G401 (cell line): ENCODE data around the gene GAL3ST2. TPM values are rescaled to one million over a fixed set of nuclear protein-coding genes. Genes with fewer than 3 reads are reported as not detected.

Source experiments
- DNase-seq: peaks from one replicate; pipeline ENCODE4 v3.0.0-alpha.2; 2015; ENCODE audit warnings: low spot score
- in situ Hi-C: cut with HindIII; loops from 2 replicates; pipeline ENCODE4 v1.10.0; 2016; ENCODE audit warnings: low sequenced_read_pairs, mixed read lengths
- total RNA-seq: library from RNA; depleted of rRNA; stranded (reverse); fragments of >200 nt; shearing (Covaris generic); gene quantifications from 2 replicates; pipeline ENCODE4 v1.2.3, GENCODE V29; 2014

Gene GAL3ST2
- total RNA-seq, 1 experiment from 2014 or later = not detected

DNA sequence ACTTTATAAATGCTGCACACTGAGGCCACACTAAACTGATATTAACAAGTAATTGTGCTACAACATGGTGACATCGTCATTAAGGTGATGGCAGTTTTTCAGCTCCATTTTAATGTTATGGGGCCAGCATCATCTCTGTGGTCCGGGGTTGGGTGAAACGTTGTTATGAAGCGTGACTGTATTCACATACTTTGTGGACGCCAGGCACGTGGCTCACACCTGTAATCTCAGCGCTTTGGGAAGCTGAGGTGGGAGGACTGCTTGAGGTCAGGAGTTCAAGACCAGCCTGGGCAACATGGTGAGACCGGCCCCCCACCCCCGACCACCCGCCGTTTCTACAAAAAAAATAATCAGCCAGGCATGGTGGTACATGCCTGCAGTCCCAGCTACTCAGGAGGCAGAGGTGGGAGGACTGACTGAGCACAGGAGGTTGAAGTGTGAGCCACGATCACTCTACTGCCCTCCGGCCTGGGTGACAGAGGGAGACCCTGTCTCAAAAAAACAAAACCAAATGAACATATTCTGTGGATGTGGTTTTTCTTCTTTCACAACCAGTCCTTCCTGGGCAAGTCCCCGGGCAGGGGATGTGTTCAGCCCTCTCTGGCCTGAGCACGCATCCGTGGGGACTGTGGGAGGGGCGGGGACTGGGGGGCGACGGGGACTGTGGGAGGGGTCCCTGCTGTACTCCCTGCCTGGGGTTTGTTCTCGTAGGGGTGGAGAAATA lies 12.9 kb upstream of the GAL3ST2 start:
- in situ Hi-C loops = no loop called here
- no peak for DNase-seq

DNA sequence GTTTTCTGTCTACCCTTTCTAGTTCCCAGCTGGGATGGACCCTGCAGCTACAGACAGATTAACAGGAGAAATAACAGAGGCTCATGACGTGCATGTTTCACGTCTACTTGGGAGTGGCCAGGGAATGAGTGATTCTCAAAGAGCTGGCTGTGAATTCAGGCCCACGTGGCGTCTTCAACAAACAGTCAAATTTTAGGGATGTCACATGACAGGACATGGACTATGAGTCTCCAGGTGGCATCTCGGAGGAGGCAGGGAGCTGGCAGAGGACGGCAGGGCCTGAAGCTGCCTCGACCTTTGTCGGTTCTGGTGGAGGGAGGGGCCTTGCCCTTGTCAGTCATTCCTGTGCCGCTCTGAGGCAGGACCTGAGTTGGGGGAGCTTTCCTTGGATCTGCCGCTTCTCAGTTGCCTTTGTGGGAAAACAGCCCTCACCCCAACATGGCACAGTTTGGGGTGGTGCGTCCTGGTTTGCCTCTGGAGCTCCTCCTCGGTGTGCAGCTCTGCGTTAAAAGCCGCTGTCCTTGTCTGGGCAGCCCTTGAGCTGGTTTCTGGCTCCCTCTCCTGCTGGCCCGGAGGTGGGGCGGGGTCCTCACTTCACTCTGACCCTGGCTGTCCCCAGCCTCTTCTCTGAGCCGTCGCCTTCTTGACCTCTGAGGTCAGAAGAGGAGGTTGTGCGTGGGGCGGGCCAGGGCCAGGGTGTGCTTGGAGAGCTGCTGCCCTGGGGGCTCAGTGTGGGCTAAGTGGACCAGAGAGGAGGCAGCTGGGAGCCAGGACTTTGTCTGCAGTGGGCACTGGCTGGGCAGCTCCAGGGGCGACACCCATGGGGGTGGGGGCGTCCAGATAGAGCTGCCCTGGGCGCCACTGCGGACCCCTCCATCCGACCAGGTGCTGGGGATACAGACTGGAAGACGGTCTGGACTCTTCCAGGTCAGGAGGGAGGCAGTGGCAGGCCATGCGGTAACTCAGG lies 12.1 kb upstream of the GAL3ST2 start:
- DNase-seq = no peak
- in situ Hi-C loops = no loop called here

DNA sequence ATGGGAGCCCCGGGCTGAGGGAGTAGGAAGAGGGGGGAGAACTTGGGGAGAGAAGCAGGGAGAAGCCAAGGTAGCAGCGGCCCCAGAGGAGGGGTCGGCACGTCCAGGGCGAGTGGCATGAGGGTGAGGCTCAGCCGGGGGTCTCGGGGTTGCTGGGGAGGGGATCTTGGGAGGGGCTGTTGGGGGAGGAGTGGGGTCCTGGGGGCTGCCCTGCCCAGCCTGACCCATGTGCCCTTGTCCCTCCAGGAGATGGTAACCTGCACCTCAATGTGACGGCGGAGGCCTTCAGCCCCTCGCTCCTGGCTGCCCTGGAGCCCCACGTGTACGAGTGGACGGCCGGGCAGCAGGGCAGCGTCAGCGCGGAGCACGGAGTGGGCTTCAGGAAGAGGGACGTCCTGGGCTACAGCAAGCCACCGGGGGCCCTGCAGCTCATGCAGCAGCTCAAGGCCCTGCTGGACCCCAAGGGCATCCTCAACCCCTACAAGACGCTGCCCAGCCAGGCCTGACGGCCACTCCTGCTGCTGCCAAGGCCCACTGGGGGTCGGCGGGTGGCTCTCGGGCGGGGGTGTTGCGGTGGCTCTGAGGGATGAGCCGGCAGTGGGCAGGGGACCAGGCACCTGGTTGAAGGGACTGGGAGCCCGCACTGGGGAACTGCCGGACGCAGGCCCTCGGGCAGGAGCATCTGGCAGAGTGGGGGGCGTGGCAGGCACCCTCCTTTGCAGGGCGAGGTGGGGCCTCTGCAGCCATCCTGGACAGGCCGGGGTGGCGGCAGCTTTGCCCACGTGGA lies 9.0 kb upstream of the GAL3ST2 start:
- no peak for DNase-seq
- in situ Hi-C loops = no loop called here

DNA sequence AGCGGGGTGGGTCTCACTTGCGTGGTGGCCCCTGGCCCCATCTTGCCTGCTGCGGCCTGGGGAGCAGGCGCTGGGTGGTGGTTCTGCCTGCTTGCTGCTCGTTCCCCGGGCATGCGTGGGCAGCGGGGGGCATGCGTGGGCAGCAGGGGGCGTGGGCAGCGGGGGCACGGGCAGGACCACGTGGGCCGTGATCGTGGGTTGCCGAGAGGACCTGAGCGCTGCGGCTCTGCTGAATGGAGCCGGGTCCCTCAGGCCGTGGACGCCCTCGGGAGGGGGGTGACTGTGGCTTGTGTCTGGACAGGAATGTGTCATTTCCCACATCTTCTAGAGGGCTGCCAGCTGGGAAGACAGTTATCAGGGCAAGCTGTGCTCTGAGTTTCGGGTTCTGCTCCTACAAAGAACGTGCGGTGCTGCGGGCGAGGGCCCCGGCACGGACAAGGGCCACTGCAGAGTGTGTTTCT lies 8.3 kb upstream of the GAL3ST2 start:
- no peak for DNase-seq
- in situ Hi-C loops = no loop called here

DNA sequence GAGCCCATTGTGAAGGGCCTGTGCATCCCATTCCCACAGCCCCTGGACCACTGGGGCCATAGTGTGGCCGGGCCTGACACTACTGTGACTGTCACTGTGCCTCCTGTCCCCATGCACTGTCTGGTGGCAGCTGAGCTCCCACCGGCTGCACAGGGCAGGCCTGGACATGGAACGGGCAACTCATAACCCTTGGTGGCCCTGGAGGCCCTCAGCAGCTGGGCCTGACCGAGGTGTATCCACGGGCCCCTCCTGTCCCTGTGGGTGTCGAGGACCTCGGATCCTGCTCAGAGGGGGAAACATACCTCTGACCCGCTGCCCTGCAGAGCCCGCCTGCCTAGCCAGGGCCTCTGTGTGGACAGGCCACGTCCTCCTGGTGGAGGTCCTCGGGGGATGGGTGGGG lies 7.8 kb upstream of the GAL3ST2 start:
- in situ Hi-C loops = no loop called here
- no peak for DNase-seq

DNA sequence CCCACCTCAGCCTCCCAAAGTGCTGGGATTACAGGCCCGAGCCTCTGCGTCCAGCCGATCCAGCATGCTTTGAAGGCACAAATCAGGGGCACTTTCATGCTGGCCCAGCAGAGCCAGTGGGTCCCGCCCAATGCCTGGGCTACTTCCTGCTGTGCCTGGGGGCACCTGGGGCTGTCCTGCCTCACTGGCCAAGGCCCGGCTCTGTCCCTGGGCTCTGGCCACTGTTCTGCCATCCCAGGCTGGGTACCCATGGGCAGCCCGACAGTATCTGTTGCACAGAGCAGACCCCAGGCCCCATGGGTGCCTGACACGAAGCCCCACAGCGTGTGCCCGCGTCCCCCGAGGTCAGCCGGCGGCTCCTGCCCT lies 6.8 kb upstream of the GAL3ST2 start:
- in situ Hi-C loops = no loop called here

DNA sequence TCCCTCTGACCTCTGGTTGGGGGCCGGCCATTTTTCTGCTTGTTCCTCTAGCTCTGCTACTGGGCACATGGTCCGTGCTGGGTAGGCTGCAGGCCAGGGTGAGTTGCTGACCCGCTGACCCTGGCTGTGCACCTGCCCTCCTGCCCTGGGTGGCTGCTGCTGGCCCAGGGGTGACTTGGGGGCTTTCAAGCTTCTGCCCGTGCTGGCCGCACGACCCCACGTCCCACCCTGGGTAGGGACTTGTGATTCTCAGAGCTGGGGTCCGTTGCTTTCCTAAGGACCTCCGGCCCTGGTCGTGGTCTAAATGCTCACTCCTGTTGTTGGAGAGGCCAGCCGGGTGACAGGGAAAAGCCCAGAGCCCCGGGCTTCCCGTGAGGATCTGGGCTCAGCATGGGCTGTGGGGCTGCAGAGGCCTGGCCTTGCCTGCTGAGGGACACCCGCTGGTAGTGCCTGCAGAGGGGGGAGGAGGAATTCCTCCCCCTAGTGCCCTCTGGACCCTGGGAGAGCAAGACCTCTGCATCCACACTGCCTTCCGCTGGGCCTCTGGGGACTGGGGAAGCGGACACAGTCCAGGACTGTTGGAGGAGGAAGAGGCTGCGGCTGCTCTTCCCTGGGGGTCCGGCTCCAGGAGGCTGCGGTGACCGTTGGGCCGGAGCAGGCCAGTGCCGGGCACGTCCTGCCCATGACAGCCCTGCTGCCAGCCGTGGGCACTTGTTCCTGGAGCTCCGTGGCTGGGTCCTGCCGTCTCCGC lies 6.3 kb upstream of the GAL3ST2 start:
- in situ Hi-C loops = no loop called here
- no peak for DNase-seq

More for the DNA sequence above, 6.8 kb upstream of the GAL3ST2 start:
- no peak for DNase-seq

DNA sequence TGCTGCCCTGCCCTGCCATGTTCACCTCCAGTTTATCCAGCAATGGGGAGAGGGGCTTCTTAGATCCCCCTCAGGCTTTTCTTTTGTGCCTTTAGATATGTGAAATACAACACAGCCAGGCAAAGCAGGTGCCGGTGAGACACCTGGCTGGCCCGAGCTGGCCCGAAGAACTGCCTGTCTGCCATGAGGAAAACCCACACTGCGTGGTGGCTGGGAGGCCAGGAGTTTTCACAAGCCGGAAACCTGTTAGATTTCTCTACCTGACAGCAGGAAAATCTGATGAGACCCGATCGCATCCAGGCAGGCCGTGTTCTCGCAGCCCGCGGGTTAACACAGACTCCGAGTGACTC lies 5.7 kb upstream of the GAL3ST2 start:
- in situ Hi-C loops = no loop called here
- no peak for DNase-seq

DNA sequence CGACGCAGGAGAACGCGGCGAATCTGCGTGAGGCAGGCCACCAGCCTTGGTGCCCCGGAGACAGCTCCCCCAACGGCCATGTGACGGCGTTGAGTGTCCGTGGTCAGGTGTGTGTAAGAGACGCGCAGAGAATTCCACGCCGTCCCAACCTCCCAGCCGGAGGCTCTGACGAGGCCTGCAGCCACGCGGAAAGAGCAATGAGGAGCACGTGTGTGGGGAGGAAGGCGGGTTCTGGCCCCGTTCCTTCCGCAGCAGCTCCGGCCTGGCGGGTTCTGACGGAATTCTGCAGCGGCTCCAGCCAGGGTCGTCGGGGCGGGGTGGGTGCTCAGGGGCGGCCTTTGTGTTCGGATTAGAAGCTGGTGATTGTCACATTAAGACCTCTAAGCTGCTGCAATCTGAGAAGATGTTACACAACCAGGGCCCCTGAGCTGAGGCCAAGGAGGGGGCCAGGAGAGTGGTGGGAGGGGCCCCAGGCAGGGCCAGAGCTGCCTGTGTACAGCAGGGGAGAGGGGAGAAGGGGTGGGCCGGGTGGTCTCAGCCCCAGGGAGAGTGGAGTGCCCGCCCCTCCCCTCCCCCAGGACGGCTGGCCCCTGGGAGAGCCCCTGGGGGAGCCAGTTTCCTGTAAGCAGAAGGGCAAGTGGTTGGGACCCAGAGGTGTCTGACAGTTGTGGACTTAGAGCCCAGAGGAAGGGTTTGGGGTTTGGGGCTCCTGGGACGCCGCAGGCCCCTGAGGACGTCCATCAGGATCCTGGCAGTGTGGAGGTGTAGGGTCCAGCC lies 5.1 kb upstream of the GAL3ST2 start:
- DNase-seq = no peak
- in situ Hi-C loops = no loop called here

DNA sequence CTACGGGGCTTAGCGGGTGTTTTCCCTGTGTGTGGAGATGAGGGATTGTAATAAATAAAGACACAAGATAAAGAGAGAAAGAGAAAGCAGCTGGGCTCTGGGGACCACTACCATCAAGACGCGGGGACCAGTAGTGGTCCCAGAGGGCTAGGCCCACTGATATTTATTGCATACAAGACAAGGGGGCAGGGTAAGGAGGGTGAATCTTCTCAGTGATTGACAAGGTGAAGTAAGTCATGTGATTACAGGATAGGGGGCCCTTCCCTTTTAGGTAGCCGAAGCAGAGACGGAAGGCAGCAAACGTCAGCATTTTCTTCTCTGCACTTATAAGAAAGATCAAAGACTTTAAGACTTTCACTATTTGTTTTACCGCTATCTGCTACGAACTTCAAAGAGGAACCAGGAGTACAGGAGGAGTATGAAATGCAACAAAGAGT lies 4.5 kb upstream of the GAL3ST2 start:
- in situ Hi-C loops = no loop called here
- no peak for DNase-seq

DNA sequence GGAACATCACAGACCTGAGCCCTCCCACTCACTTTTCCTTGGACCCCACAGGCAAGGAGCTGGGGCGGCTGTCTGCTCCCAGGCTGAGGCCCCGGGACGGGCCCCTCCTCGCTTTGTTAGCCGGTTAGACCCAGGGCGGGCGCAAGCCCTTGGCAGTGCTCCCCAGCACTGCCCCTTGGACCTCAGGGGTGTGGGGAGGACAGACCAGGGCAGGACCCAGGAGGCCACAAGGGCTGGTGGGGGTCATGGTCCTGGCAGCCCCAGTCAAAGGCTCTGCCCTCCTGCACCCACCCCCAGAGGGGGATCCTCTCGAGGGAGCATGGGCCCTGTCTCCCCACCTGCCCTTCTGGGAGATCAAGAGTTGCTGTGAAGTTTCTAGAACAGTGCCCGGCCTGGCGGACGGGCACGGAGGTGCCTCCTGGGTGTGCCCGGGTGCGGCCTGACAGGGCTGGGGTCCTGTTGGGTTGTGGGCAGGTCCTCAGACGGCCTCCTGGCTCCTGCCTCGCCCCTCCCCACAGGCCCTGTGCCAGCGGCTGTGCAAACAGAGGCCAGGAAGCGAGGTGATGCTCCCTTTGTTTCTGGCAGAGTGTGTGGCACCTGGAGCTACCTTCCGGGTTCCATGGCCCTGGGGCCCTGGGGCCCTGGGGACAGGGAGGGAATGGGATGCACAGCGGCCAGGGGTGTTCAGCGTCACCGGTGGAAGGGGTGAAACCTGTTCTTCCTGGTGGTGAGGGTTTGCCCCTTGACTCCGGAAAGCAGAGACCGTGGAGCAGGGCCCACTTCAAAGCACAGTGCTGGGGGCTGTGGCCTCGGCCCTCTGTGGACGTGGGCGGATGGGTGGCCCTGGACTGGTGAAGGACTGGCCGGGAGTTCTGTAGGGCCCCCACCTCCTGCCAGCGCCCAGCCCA lies 2.9 kb upstream of the GAL3ST2 start:
- no peak for DNase-seq
- in situ Hi-C loops = no loop called here

DNA sequence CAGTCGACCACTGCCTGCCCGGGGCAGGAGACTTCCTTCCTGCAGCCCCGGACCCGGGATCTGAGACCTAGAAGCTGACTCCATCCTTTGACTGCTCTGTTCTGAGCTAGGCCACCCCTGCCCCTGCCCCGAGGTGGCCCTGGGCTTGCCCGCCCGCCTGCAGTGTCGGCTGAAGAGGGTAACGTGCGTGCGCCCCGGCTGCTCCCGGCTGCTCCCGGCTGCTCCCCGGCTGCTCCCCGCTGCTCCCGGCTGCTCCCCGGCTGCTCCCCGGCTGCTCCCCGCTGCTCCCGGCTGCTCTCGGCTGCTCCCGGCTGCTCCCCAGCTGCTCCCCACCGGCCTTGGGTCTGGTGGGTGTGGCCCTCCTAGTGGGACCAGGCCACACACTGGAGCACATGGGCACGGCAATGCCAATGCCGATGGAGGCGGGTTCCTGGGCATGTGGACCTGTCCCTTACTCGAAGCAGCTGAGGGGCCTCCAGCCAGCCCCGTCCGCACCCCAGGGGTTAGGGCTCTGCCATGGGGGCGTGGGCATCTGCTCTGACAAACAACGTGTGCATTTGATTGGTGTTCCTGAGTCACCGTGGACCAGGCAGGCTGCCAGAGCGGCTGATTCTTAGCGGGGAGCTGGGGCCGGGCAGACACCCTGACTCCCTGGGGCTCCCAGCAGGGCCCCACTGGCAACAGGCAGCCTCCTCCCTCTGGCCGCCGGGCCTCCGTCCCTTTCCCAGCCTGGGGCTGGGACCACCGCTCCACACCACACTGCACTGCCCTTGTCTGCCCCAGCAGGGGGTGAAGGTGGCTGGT lies 2.0 kb upstream of the GAL3ST2 start:
- no peak for DNase-seq
- in situ Hi-C loops = no loop called here

DNA sequence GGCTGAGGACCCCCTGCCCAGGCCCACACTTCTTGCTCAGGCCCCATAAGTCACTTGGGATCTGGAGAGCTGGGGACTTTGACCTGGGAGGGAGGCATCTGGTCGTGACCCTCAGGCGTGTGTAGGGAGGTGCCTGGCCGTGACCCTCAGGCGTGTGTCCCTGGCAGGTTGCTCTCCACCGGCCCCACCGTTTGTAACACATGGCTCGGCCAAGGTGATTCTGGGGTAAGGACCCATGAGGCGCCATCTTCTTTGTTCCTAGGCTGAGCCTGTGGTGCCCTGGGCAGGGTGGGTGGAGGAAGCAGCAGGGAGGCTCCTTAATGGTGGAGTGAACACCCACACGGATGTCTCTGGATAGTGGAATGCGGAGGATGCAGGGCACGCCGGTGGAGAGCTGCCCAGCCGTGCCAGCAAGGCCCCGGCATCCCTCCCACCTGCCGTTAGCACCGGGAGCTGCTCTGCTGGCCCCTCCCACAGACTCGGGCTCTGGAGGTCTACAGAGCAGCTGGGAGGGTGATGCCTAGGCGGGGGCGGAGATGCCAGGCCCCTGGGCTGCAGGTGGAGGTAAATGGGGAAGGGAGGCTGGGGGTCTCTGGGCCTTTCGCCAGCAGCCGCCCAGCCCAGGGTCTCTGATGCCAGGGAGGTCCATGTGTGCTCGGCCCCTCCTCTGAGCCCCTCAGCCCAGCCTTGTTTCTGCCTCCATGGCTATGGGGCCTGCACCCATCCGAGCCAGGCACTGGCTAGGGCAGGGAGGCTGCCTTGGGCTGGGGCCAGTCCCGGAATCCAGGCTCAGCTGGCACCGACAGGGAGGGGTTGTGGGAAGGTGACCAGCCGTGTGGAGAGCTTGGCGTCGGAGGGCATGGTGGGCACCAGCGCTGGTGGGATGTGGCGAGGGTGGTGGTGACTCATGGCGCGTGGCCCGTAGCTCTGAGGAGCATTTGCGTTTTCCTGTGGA lies 1.1 kb upstream of the GAL3ST2 start:
- in situ Hi-C loops = no loop called here
- DNase-seq = no peak

DNA sequence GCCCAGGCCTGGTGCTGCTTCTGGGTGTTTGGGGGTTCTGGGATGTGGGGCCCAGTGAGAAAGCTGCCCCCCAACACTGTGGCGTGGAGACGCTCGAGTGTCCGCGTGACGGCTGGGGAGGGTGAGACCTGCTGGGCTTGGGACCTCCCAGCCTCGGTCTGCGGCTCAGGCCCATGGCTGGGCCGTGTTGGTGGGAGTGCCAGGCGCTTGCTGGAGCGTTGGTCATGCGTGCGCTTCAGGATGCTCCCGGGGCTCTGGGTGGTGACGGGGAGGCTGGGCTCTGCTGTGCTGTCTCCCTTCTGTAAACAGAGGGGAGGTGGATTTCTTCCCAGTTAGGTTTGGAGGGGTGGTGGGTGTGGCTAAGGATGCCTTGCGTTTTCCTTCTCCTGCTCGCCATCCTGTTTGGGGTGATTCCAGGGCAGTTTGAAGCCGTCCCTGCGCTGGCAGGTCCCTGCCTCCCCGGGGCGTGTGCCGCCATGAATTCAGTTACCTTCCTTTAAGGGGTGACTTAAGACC lies 606 bp downstream of the GAL3ST2 start:
- no peak for DNase-seq
- in situ Hi-C loops = no loop called here
